Measurements from ENCODE around the gene CCDC192.
"Not testable (repeated sequence)": the region's sequence is repeated elsewhere in the genome, so short reads cannot be mapped to it uniquely, and the experiment has no call there.

The CCDC192 gene

DNA sequence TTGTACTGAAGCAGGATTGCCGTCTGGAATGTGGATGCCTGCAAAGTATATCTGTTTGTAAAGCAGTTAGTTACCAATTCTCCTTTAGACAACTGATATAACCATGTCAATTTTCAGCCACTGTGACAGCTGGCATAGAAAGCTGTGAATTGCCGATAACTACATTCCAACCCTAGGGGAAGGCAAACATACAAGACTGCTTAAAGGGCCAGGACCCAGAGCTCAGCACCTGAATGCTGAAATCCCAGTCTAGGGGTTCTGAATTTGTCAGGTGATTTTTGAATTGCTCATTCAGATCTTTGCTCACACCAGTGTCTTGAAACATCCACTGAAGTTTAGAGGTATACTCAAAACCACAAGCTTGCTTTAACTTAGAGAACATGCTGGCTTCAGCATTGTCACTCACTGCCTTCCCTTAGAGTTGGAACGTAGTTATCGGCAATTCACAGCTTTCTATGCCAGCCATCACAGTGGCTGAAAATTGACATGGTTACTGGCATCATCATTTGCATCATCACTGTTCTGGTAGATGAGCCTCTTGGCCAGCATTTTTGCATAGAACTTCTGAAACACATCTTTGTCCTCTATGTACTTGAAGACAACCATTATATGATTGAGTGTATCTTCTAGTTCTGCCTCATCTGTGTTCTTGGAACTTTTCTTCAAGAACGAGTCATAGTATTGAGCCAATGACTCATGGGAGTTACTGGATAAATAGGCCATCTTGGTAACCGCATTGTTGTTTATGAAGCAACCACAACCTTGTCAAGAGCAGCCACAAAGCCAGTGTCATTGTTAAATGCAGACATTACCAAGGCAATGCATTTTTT lies 82.1 kb downstream of the CCDC192 start:
- Histone ChIP-seq H3K36me3 (no peaks in the 10 kb centered on the region), H3K9me3 (no peaks in the 10 kb centered on the region), H3K27ac (no peak overlapping the region), H3K4me3 (no peak overlapping the region), H3K27me3 (no peaks in the 10 kb centered on the region), H3K4me1 (no peaks in the 10 kb centered on the region)
- TF ChIP-seq CTCF (IDR thresholded peaks at IDR 0.05), result no peak
- intact Hi-C loops (cut with DNase I; ENCODE audit: low total_unique reads), result no loop called here
- no peak for DNase-seq

DNA sequence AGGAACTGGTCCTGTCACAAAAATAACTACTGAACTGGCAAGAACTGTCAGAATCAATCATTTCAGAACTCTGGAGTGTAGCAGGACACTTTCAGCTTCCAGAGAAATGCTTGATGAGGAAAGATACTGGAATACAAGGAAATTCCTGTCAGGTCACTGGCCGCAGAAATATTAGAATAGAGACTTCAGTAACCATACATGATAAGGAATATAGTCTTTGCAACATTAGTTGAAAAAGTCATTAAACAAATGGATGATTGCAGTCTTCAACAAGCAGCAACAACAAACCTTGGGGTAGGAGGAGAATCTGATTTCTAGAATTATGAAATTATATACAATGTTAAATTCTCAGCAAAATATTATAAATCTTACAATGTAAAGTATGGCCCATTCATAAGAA lies 88.2 kb downstream of the CCDC192 start:
- intact Hi-C loops (cut with DNase I; ENCODE audit: low total_unique reads), result no loop called here
- TF ChIP-seq CTCF (IDR thresholded peaks at IDR 0.05), result no peak

GRCh38 chr5:127791908-127792307 lies 88.7 kb downstream of the CCDC192 start:
- DNase-seq; intact Hi-C loops (cut with DNase I; ENCODE audit: low total_unique reads); H3K4me1 ChIP-seq; H3K27ac ChIP-seq; H3K36me3 ChIP-seq; H3K4me3 ChIP-seq; H3K27me3 ChIP-seq: not testable (repeated sequence)
- H3K9me3 ChIP-seq, result peaks cover 0 to 19% (median 0%) of the 10 kb centered on the region in 3 donors

More for the DNA sequence above, 88.2 kb downstream of the CCDC192 start:
- H3K36me3 ChIP-seq, result no peaks in the 10 kb centered on the region
- H3K4me1 ChIP-seq, result no peaks in the 10 kb centered on the region
- DNase-seq, result no peak
- no peaks in the 10 kb centered on the region for H3K27me3 ChIP-seq
- no peak overlapping the region for H3K27ac ChIP-seq
- no peak overlapping the region for H3K4me3 ChIP-seq
- peaks cover 0 to 19% (median 0%) of the 10 kb centered on the region in 3 donors for H3K9me3 ChIP-seq

DNA sequence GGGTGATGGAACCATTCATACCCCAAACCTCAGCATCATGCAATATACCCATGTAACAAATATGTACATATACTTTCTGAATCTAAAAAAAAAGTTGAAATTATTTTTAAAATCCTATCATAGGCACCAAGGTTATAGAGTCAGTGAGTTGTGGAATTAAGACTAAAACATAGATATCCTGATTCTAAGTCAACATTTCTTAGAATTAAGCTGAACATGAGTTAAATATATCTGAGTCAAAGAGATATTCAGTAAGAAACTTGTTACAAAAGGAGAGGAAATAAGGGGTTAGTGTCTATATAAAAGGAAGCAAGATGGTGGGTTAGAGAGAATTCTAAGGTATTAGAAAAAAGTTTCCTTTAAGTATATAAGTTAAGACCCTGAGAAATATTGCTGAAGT lies 89.9 kb downstream of the CCDC192 start:
- H3K27me3 ChIP-seq, result no peaks in the 10 kb centered on the region
- H3K4me3 ChIP-seq, result no peak overlapping the region
- no peaks in the 10 kb centered on the region for H3K4me1 ChIP-seq
- intact Hi-C loops (cut with DNase I; ENCODE audit: low total_unique reads), result no loop called here
- no peak for DNase-seq
- H3K9me3 ChIP-seq, result peaks cover 0 to 19% (median 0%) of the 10 kb centered on the region in 3 donors
- TF ChIP-seq CTCF (IDR thresholded peaks at IDR 0.05), result no peak
- no peak overlapping the region for H3K27ac ChIP-seq
- no peaks in the 10 kb centered on the region for H3K36me3 ChIP-seq

GRCh38 chr5:127793879-127794278 lies 90.7 kb downstream of the CCDC192 start:
- H3K27me3 ChIP-seq, result no peaks in the 10 kb centered on the region
- intact Hi-C loops (cut with DNase I; ENCODE audit: low total_unique reads), result no loop called here
- no peaks in the 10 kb centered on the region for H3K36me3 ChIP-seq
- H3K4me1 ChIP-seq, result no peaks in the 10 kb centered on the region
- TF ChIP-seq CTCF (IDR thresholded peaks at IDR 0.05), result no peak
- H3K9me3 ChIP-seq, result peaks cover 0 to 19% (median 0%) of the 10 kb centered on the region in 3 donors
- no peak overlapping the region for H3K27ac ChIP-seq
- DNase-seq, result no peak
- no peak overlapping the region for H3K4me3 ChIP-seq

DNA sequence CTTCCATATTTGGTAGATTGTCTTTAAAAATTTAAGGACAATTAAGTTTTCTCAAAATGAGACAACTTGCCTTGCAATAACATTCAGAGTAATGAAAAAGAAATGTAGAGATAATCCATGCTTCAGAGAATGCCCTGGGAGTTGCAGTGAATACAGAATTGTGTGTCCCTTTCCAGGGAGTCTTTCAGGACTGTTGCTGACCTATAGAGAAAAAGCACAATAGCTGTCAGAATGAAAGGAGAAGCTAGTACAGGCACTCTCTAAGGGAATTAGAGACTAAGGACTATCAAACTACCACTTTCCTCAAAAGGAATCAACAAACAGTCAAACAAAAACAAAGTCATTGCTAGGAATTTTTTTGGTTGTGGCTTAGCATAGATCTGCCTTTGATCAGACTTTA lies 93.0 kb downstream of the CCDC192 start:
- peaks cover 0 to 10% (median 0%) of the 10 kb centered on the region in 3 donors for H3K9me3 ChIP-seq
- no peaks in the 10 kb centered on the region for H3K36me3 ChIP-seq
- no peaks in the 10 kb centered on the region for H3K27me3 ChIP-seq
- TF ChIP-seq CTCF (IDR thresholded peaks at IDR 0.05), result no peak
- no peaks in the 10 kb centered on the region for H3K4me1 ChIP-seq
- H3K4me3 ChIP-seq, result no peak overlapping the region
- intact Hi-C loops (cut with DNase I; ENCODE audit: low total_unique reads), result no loop called here
- DNase-seq, result no peak
- no peak overlapping the region for H3K27ac ChIP-seq

Data from tibial artery (tissue), 4 donors.